ENCODE data around the gene SH3RF3. TPM values are rescaled to one million over a fixed set of nuclear protein-coding genes. Genes with fewer than 3 reads are reported as not detected.

SH3RF3 gene
- total RNA-seq, 1 experiment from 2014 or later = not detected

DNA sequence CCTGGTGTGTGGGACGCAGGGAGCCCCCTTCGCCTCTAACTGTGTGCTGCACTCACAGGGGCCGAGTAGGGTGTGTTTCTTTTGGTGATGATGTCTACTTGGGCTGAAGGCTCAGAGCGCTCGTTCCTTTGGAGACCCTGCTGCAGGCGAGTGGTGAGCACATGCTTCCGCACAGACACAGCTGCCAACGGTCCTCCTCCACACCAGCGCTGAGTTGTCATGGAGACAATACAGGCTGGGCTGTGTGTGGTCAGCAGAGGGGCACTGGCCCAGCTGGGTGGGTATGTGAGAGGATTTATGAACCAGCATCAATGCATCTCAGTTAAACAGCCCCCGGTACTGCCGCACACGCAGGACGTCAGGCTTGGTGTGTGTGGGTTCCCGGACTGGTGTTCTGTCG, 143.5 kb downstream of the SH3RF3 start:
- Histone ChIP-seq H3K9me3 (ENCODE audit: control insufficient read depth in 1 of 2, insufficient read depth in 1 of 2, low read depth in 1 of 2, low read length in 2 of 2) (no peaks in the 10 kb centered on the region), H3K9me2 (ENCODE audit: insufficient read depth) (no peaks in the 10 kb centered on the region), H4K20me1 (ENCODE audit: insufficient read depth) (no peaks in the 10 kb centered on the region), H3K9ac (ENCODE audit: low read length) (no peak overlapping the region), H3K4me1 (ENCODE audit: control insufficient read depth in 1 of 2, insufficient read depth in 2 of 2, low read length in 2 of 2) (no peaks in the 10 kb centered on the region), H3K4me2 (ENCODE audit: low read length) (no peak overlapping the region), H3K27ac (ENCODE audit: low read depth, low read length) (no peak overlapping the region), H3K36me3 (ENCODE audit: control insufficient read depth in 1 of 2, insufficient read depth in 2 of 2, low read length in 2 of 2) (no peaks in the 10 kb centered on the region), H2AFZ (ENCODE audit: low read depth, low read length, poor library complexity, severe bottlenecking) (no peak overlapping the region), H3K4me3 (replicated peaks in 1 of 2; ENCODE audit: low read depth in 1 of 2, low read length in 2 of 2) (no peak overlapping the region), H3K27me3 (ENCODE audit: insufficient read depth, low read length) (peaks cover 12% of the 10 kb centered on the region; the same call in 1 of the 2 replicates), H3K79me2 (ENCODE audit: insufficient read depth, low read length) (no peaks in the 10 kb centered on the region)
- ChIA-PET CTCF (no interaction called here), POLR2A (no interaction called here), RAD21 (ENCODE audit: low non-redundant PET in 1 of 2, low total read pairs in 2 of 2, uncharacterized antibody in 2 of 2, unreplicated experiment in 2 of 2) (no interaction called here)
- ATAC-seq (no peak), DNase-seq (ENCODE audit: low read depth, low spot score) (no peak)
- no TSS peak for BruUV-seq (replicated peaks)
- TF ChIP-seq CEBPB (IDR thresholded peaks at IDR 0.05; ENCODE audit: low read depth) (no peak), RAD21 (IDR thresholded peaks at IDR 0.05; ENCODE audit: low read depth) (no peak), ELF1 (IDR thresholded peaks at IDR 0.05; ENCODE audit: borderline replicate concordance, low read depth) (no peak), POLR2A (IDR thresholded peaks at IDR 0.05; ENCODE audit: borderline replicate concordance, extremely low read depth, insufficient read depth, insufficient read length) (no peak), ZFX (IDR thresholded peaks at IDR 0.05) (no peak), SP1 (IDR thresholded peaks at IDR 0.05; ENCODE audit: low read depth) (no peak), ZNF274 (IDR thresholded peaks at IDR 0.05; ENCODE audit: low read depth, low read length) (no peak), SIN3A (IDR thresholded peaks at IDR 0.05; ENCODE audit: low read depth) (no peak), EGR1 (IDR thresholded peaks at IDR 0.05; ENCODE audit: low read depth) (no peak), FOSL1 (IDR thresholded peaks at IDR 0.05; ENCODE audit: low read depth) (no peak), POLR2AphosphoS5 (IDR thresholded peaks at IDR 0.05; ENCODE audit: low read depth, low read length) (no peak), EZH2phosphoT487 (IDR thresholded peaks at IDR 0.05; ENCODE audit: borderline replicate concordance) (no peak), JUND (IDR thresholded peaks at IDR 0.05) (no peak)
- TF ChIP-seq, protein P1, sequence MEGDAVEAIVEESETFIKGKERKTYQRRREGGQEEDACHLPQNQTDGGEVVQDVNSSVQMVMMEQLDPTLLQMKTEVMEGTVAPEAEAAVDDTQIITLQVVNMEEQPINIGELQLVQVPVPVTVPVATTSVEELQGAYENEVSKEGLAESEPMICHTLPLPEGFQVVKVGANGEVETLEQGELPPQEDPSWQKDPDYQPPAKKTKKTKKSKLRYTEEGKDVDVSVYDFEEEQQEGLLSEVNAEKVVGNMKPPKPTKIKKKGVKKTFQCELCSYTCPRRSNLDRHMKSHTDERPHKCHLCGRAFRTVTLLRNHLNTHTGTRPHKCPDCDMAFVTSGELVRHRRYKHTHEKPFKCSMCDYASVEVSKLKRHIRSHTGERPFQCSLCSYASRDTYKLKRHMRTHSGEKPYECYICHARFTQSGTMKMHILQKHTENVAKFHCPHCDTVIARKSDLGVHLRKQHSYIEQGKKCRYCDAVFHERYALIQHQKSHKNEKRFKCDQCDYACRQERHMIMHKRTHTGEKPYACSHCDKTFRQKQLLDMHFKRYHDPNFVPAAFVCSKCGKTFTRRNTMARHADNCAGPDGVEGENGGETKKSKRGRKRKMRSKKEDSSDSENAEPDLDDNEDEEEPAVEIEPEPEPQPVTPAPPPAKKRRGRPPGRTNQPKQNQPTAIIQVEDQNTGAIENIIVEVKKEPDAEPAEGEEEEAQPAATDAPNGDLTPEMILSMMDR (IDR thresholded peaks at IDR 0.05 in 2 of 3, conservative IDR thresholded peaks at IDR 0.05 in 1 of 3; ENCODE audit: borderline replicate concordance in 1 of 3, insufficient read depth in 1 of 3, low read depth in 2 of 3, low read length in 2 of 3) = no peak
- TF ChIP-seq, protein P2, sequence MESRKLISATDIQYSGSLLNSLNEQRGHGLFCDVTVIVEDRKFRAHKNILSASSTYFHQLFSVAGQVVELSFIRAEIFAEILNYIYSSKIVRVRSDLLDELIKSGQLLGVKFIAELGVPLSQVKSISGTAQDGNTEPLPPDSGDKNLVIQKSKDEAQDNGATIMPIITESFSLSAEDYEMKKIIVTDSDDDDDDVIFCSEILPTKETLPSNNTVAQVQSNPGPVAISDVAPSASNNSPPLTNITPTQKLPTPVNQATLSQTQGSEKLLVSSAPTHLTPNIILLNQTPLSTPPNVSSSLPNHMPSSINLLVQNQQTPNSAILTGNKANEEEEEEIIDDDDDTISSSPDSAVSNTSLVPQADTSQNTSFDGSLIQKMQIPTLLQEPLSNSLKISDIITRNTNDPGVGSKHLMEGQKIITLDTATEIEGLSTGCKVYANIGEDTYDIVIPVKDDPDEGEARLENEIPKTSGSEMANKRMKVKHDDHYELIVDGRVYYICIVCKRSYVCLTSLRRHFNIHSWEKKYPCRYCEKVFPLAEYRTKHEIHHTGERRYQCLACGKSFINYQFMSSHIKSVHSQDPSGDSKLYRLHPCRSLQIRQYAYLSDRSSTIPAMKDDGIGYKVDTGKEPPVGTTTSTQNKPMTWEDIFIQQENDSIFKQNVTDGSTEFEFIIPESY (IDR thresholded peaks at IDR 0.05; ENCODE audit: extremely low read depth, insufficient replicate concordance, low read length) = no peak
- TF ChIP-seq, protein P3, sequence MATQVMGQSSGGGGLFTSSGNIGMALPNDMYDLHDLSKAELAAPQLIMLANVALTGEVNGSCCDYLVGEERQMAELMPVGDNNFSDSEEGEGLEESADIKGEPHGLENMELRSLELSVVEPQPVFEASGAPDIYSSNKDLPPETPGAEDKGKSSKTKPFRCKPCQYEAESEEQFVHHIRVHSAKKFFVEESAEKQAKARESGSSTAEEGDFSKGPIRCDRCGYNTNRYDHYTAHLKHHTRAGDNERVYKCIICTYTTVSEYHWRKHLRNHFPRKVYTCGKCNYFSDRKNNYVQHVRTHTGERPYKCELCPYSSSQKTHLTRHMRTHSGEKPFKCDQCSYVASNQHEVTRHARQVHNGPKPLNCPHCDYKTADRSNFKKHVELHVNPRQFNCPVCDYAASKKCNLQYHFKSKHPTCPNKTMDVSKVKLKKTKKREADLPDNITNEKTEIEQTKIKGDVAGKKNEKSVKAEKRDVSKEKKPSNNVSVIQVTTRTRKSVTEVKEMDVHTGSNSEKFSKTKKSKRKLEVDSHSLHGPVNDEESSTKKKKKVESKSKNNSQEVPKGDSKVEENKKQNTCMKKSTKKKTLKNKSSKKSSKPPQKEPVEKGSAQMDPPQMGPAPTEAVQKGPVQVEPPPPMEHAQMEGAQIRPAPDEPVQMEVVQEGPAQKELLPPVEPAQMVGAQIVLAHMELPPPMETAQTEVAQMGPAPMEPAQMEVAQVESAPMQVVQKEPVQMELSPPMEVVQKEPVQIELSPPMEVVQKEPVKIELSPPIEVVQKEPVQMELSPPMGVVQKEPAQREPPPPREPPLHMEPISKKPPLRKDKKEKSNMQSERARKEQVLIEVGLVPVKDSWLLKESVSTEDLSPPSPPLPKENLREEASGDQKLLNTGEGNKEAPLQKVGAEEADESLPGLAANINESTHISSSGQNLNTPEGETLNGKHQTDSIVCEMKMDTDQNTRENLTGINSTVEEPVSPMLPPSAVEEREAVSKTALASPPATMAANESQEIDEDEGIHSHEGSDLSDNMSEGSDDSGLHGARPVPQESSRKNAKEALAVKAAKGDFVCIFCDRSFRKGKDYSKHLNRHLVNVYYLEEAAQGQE (IDR thresholded peaks at IDR 0.05; ENCODE audit: low read depth) = no peak
- TF ChIP-seq, protein P4, sequence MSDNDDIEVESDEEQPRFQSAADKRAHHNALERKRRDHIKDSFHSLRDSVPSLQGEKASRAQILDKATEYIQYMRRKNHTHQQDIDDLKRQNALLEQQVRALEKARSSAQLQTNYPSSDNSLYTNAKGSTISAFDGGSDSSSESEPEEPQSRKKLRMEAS (IDR thresholded peaks at IDR 0.05) = no peak
- intact Hi-C loops (cut with micrococcal nuclease) = no loop called here

All from HCT116 (cell line).